GM18499 (cell line): ENCODE measurements around the gene SEMA5B.

Experiments used
- ATAC-seq: cut with Tn5 transposase; IDR thresholded peaks from one replicate; pipeline ENCODE4 v1.9.1; 2021; ENCODE audit warnings: moderate number of reproducible peaks; ENCODE audit not compliant: insufficient read depth, unreplicated experiment

Gene SEMA5B

GRCh38 chr3:122873741-122874515 is 153.6 kb downstream of the SEMA5B start:
- no peak for ATAC-seq

- ATAC-seq, result no peak
Observed at GRCh38 chr3:122868322-122868721, 159.2 kb downstream of the SEMA5B start.

GRCh38 chr3:122864498-122864897 is 163.1 kb downstream of the SEMA5B start:
- no peak for ATAC-seq

GRCh38 chr3:122862381-122862780 is 165.2 kb downstream of the SEMA5B start:
- no peak for ATAC-seq
